Cardiac septum (tissue), 1 donor: ENCODE measurements around the gene ANKS6. TPM values are rescaled to one million over a fixed set of nuclear protein-coding genes. Genes with fewer than 3 reads are reported as not detected.

Experiments used
- DNase-seq: peaks from one replicate; pipeline ENCODE4 v3.0.0-alpha.2; 2020; ENCODE audit warnings: low spot score
- intact Hi-C: fragments of 100-400 bp; cut with DNase I; formaldehyde crosslinking; loops from one replicate; pipeline ENCODE4 v1.14.0; 2022
- total RNA-seq: library from RNA; stranded (reverse); fragmentation: NEBNext Ultra II Directional; extraction: Animal tissue kit (Norgen Biotek cat#: 25700); gene quantifications from one replicate; pipeline ENCODE4 v1.2.1, GENCODE V29; 2021
- donor health status: DM: no; HTN: no; CAD: no.

Gene ANKS6
- total RNA-seq, 1 donor from 2014 or later = 7.6 TPM

DNA sequence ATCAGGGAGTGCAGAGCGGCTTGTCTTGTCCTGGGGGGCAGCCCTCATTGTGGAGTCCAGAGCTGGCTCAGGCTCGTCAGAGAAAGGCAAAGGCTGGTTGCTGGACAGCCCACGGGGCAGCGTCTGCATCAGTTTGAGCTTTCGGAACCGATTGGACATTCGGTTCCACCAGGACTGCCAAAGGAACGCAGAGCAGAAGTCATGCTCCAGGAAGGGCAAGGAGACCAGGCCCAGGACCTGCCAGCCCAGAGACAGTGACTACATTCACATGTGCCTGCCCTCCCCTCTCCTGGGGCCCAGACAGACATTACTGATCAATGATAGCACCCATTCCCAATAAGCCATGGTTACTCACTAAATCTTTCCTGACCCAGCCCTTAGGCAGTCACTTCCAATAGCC is 18.1 kb downstream of the ANKS6 start:
- DNase-seq = no peak
- intact Hi-C loops = no loop called here

DNA sequence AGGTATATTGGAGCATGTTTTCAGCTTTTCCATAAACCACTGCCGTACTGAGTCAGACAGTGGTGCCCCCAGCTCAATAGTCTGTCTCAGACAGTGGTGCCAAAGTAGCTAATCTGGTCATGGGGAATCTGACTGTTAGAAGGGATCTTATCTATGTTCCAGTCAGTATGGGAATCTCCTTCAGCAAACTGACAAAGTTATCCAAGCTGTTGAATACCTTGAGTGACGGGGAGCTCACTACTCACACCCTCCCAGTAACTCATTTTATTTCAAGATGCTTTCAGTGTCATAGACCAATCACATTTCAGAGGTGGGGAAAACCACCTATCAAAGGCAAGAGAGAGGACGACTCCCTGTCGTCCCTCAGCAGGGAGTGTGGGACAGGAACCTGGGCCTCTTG is 18.7 kb downstream of the ANKS6 start:
- DNase-seq = no peak
- intact Hi-C loops = loop anchor here (2.0 kb wide), 1 partner anchor 463 kb away; no protein-coding TSS in a partner anchor

DNA sequence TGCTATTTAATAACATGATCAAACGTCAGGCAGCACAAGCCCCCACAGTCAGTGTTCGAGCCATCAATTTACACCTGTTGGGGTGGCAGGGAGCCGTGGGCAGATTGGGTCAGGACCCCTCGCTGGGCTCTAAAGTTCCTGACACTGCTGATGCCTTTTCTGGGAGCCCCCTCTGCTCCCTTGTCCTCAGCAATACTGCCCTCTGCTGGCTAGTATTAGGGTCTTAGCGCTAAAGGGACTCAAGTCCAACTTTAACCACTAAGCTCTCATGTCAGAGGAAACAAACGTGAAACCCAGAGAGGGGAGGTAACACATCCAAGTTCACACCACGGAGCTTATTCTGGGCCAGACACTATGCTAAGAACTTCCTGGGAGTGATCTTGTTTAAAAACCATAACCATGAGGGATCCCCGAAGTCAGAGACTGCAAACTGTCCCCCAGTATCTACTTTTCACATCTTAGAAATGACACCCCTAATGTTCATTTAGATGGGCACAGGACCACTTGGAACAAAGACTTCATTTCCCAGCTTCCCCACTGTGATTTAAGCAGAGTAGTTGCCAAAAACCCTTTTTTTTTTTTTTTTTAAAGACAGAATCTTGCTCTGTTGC is 20.4 kb downstream of the ANKS6 start:
- no peak for DNase-seq
- intact Hi-C loops = loop anchor here (2.0 kb wide), 1 partner anchor 461 kb away; no protein-coding TSS in a partner anchor

DNA sequence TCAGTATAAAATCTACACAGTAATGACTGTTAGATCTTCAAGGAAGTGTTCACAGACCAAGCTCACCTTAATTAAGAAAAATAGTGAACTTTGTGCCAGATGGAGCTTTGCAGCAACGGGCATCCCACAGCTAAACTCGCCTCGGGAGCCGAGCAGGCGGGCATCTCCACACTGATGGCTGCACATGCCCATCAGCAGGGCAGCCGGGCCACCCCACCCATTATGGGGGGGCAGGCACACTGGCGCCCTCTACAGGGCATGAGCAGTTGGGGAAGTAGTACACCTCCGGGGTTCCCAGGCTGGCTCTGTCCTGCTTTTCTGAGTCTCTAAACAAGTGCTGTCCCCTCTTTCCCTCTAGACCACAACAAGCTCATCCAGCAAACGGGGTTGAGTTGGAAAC is 21.6 kb downstream of the ANKS6 start:
- no peak for DNase-seq

DNA sequence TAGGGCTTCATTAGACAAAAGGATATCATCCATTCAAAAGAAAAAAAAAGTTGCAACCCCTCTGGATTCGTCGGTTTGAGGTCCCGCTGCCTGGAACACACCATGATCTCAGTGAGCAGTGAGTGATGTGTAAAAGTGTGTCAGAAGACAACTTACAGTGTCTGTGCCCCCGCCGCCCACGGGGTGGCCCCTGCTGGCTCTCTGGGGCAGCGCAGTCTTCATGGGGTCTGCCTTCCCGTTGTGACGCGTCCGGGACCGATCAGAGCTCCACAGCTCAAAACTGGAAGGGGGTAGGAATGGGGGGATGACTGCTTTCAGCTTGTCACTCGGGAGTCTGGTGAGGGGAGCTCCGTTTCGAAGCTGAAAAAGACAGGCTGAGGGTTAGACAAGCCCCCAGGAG is 22.6 kb downstream of the ANKS6 start:
- DNase-seq = no peak
- intact Hi-C loops = no loop called here

More for the DNA sequence above, 21.6 kb downstream of the ANKS6 start:
- intact Hi-C loops = no loop called here

DNA sequence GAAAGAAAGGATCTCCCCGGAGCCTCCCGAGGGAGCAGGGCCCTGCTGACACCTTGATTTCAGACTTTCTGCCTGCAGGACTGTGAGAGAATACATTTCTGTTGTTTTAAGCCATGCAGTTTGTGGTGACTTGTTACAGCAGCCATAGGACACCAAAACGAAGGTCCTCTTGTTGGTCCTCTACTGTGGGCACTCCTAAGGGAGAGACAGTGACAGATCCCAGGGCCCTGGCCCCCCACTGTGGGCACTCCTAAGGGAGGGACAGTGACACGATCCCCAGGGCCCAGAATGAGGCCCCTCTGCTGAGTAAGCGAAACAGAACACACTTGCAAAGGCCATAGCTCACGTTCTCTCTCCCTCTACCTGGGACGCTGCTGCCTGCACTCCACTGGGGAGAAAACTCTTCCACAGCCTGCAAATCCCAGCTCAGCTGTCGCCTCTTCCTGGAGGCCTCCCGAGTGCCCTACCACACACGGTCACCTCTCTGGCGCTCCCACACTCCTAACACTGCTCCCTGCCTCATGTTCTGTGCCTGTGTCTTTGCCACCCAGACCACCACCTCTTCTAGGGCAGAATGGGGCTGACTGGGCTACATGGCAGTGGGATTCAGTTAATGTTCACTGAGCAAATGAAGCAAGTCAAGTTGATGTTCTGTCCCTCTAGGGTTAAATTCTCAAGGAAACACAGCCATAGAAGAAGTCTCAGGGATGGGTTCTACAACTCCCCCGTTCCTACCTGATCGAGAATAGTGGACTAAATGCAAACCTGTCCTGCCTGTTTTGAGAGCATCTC is 23.8 kb downstream of the ANKS6 start:
- intact Hi-C loops = no loop called here
- no peak for DNase-seq

DNA sequence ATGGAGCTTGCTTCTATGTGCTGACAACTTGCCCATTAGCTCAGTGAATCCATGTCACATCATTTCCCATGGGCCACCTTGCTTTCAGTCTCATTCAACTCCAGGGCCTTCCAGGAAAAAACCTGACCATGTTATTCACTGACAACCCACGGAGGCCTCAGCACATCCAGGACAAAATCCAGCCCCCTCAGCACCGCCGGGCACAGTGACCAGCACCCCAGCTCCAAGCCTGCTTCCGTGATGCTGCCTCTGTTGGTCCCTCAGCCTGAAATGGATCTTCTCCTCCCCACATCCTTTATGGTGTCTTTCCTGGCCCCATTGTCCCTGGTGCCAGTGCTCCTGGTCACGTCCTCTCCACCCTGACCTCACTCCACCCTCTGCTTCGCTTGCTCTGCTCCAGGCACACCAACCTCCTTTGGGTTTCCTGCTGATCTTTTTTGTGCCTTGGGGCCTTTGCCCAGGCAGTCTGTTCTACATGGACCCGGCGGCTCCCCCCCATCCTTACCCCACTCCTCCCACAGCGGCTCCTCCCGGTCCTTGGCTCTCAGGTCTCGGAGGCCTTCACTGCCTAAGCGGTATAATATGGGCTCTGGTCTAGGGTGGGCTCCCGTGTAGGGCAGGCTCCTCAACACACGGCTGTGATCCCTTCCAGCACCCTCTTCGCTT is 25.0 kb downstream of the ANKS6 start:
- intact Hi-C loops = no loop called here
- no peak for DNase-seq

DNA sequence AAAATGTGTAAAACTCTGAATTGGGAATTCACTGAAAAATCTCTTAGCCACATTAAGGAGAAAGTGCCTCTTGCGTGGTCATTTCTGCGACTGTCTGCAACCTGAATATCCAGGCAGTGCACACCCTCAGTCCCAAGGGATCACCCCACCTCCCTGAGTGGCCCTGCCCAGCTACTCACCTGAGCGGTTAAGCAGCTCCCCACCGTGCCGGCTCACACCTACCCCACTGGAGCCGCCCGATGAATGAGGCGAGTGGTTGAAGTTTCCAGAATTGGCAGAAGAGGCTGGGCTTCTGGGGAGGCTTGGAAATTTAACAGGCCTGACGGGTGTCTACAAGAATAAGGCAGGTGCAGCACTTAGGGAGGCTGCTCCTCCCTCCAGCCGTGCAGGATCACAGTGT is 25.6 kb downstream of the ANKS6 start:
- no peak for DNase-seq
- intact Hi-C loops = no loop called here

DNA sequence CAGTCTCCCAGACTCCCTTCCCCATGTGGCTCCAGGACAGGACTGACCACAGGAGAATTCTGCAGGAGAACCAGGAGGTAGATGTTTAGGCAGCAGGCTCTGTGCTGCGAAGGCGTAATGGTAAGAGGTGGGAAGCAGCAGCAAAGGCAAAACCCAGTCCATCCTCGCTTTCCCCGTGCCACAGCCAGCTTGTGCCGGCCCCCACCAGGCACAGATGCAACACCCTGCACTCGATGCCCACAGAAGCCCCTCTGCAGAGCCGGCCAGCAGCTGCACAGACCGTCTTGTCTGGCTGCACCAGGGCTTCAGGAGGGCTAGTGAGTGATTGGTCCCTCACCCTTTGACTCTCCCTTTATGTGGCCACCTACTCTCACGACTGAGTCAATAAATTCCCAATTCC is 28.0 kb downstream of the ANKS6 start:
- DNase-seq = no peak
- intact Hi-C loops = no loop called here

DNA sequence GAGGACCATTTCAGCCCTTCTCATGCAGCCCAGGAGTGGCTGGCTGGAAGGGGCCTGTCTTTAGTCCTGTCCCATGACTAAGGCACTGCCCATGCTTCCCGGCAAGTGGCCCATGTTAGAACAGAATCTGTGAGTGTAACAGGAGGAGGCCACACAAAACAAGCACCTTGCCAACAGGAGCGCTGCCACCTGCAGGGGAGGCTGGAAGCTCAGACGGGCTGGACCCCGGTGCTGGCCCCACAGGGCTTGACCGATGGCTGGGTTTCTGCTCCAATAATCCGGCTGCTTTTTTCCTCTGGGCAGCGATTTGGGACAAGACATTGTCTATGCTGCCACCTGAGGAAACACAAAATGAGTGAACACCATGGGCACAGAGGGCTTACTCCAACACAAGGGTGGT is 28.4 kb downstream of the ANKS6 start:
- intact Hi-C loops = no loop called here
- DNase-seq = no peak

DNA sequence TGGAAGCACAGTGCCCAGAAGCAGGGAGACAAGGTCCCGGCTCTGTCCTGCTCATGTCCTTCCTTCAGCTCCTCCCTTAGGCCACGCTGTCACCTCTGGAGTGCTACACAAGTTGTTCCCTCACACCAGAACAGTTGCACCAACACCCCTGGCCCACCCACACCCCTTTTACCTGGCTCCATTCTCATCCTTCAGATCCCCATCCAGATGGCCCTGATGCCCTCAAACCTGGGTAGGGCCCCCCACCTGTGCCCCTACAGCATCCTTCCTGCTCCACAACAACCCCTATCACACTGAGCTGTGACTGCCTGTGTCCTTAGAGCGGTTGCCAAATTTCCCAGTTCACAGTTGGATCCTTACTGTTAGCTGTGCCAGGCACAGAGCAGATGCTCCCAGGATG is 29.2 kb downstream of the ANKS6 start:
- intact Hi-C loops = no loop called here
- DNase-seq = no peak

DNA sequence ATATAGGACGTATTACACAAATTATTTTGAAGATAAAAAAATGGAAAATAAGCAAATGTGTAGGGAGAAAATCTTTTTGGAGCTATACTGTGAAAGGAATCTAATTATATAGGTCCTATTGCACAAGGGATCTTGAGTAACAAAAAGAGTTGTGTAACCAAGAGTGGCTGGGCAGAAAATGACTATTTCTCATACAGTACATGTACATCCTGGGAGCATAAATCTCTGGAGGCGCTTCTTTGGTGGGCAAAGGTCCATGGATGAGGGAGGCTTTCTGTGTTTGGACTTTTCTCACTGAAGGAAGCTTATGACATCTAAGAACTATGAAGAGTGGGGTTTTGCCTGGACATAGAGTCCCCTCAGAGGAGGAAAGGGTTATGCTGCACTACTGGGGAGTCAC is 29.8 kb downstream of the ANKS6 start:
- DNase-seq = no peak
- intact Hi-C loops = no loop called here

DNA sequence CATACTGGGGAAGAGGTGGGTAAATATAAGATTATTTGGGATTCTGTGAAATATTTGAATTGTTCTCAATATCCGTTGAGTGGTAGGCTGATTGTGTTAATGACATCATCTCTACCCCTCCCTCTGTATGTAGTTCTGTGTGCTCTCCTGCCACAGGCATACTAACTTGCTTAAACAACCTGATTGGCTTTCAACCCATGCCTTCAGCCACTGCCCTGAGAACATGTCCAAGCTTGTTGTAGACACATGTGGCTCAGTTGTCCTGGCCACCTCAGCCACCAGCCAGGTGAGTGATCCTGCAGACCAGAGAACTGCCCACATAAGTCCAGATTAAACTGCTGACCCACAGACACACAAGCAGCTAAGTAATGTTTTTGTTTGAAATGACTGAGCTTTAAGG is 31.1 kb downstream of the ANKS6 start:
- intact Hi-C loops = no loop called here
- no peak for DNase-seq

DNA sequence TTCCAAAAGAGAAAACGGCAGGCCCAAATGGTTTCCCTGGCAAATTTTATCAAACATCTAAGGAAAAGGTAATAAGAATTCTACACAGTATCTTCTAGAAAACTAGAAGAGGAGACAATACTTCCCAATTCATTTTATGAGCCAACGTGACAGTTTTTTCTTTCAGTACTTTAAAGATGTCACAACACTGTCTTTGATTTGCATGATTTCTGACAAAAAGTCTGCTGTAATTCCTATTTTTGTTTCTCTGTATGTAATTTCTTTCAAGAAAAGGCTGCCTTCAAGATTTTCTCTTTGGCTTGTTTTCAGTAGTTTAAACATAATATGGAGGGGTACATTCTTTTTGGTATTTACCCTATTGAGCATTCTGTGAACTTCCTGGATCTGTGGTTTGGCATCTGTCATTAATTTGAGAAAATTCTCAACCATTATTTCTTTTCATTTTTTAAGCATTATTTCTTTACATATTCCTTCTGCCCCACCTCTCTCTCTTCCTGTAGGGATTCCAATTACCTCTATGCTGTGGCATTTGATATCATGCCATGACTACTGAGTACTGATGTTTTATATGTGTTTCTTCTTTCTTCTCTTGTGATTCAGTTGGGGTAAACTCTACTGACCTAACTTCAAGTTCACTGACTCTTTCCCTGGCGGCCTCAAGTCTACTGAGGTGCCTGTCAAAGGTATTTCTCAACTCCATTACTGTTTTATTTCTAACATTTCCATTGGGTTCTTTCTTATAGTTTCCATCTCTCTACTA is 32.2 kb downstream of the ANKS6 start:
- intact Hi-C loops = no loop called here

DNA sequence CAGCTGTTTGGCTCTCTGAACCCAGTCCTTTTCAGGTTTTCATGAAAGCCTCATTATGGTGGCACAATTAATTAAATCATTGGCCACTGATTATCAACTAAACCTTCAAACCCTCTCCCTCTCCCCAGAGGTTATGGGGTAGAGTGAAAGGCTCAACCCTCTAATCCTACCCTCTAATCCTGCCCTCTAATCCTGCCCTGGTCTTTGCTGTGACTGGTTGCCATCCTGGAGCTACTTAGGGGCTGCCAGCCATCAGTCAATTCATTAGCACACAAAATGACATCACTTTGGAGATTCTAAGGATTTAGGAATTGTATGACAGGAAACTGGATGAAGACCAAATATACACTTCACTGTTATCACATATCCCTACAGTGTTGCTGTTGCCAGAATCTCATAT is 36.1 kb downstream of the ANKS6 start:
- intact Hi-C loops = no loop called here
- DNase-seq = no peak

More for the DNA sequence above, 32.2 kb downstream of the ANKS6 start:
- no peak for DNase-seq

DNA sequence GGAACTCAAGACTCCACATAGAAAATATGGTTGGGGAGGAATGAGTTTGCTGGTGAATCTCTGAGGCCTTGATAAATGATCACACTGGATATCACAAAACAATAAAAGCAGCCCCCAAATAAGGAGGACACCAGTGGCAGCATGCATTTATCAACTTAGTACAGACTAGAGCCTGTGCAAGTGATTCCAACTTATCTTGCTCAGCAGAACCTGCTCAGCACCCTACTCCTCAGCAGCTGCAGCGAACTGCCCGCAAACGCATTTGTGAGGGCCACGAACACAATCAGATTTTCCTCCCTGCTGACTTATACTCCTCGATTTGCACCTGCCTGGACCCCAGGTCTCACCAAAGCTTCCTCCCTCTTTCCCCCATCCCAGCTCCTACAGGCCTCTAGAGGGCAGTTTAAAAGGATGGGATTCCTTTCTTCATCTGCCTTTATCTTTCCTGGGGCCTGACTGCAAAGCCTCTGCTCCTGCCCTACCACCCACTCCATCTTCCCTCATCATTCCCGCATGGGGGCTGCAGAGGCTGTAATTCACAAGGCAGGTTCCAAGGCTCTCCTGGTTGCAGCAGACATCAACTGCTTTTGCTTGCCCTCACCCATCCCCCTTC is 41.2 kb downstream of the ANKS6 start:
- DNase-seq = no peak
- intact Hi-C loops = no loop called here

DNA sequence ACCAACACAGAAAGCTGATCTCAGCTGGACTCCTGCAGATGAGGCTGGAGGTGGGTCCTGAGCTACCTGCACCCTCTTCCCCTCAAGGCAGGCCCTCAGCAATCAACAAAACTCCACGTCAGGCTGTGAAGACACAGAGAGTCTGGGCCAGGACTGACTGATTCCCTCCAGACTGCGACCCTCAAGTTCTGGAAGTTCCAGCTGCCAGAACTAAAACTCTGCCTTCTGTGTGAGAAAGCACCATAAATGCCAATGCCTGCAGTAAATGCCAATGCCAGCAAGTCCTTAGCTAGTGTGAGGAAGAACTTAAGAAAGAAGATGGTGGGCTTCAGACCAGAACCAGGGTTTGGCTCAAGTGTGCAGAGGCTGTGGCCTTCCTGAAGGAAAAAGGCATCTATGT is 45.1 kb downstream of the ANKS6 start:
- DNase-seq = no peak
- intact Hi-C loops = no loop called here

DNA sequence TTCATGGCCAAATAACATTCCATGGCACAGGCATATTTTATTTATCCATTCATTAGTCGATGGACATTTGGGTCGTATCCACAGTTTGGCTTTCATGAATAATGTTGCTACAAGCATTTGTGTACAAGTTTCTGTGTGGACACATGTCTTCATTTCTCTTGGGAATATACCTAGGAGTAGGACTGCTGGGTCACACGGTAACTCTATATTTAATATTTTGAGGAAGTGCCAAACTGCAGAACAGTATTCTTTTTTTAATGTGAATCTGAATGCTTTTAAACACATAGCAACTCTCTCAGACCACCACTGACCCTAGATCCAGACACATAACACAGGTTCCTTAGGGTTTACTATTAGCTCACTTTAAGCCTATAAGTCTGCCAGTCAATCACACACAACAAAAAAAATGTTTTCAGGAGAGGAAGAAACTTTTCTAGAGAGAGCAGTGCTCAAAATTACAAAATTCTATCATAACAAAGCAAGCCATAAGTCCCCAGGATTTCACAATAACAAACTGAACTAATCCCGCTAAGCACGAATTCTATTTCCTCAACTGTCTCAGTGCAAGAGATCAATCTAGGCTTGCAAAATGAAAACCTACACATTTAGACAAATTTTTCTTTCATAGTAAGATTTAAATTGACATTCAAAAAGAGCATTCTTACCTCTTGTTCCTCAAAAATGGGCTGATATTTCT is 45.8 kb downstream of the ANKS6 start:
- intact Hi-C loops = no loop called here
- no peak for DNase-seq

DNA sequence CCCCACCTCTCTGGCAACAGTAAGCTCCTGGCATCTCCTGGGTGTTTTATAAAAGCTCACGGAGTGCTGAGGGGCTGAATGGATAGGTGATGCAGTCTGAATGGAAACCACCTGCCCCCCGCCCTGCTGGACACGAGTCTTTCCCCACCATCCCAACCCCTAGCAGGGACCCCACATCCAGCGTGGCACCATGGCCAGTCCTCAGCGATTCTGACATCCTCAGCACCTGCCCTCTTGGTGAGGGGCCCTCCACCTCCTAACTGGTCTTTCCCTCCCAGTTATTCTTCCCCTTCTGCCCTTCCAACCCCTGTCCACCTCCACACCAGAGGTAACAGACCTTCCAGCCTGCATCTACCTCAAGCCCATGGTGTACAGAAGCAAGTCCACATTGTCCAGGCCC is 48.9 kb downstream of the ANKS6 start:
- intact Hi-C loops = no loop called here
- DNase-seq = no peak
